T-cell (primary cell): Measurements from ENCODE around the gene TSPAN9. TPM values are rescaled to one million over a fixed set of nuclear protein-coding genes. Genes with fewer than 3 reads are reported as not detected.

Source experiments
- ATAC-seq, 4 experiments: fragments of 200-7000 bp in 3 of 4; fragments of 150-1000 bp in 1 of 4; cut with Tn5 transposase; replicated peaks in 1 of 4; 1 replicate in 3 of 4; 2 replicates in 1 of 4; pipeline ENCODE4 v1.10.0; 2021; ENCODE audit warnings: moderate library complexity in 3 of 4, mild to moderate bottlenecking in 2 of 4, moderate number of reproducible peaks in 1 of 4
- CTCF ChIA-PET, 2 donors: fragments of 300-600 bp; sonication (Branson Sonifier 250); formaldehyde crosslinking; loops; one replicate each; lab custom pipeline; 2022; ENCODE audit warnings: antibody characterized with exemption in 2 of 2; lab: Charles Lee
- POLR2A ChIA-PET, 2 donors: fragments of 300-600 bp; sonication (Branson Sonifier 250); formaldehyde crosslinking; loops; one replicate each; lab custom pipeline; 2022; ENCODE audit warnings: antibody characterized with exemption in 2 of 2; lab: Charles Lee
- DNase-seq, 35 experiments: peaks; one replicate each; pipeline versions ENCODE4 v3.0.0 to v3.0.0-alpha.2; 2013 to 2023
- H3K27ac ChIP-seq: one replicate; pipeline ENCODE4 v1.5.1; 2013; ENCODE audit warnings: low read length
- H3K27me3 ChIP-seq, 2 experiments: replicated peaks in 1 of 2; 1 replicate in 1 of 2; 2 replicates in 1 of 2; pipeline versions ENCODE4 v1.6.1 to v1.7.0; 2013; ENCODE audit warnings: low read length in 1 of 2, mixed read lengths in 1 of 2; ENCODE audit not compliant: control insufficient read depth in 2 of 2, insufficient read depth in 2 of 2; ENCODE audit errors: extremely low read depth in 1 of 2
- H3K36me3 ChIP-seq, 2 donors: 1 replicate in 1 of 2; 2 replicates in 1 of 2; pipeline versions ENCODE4 v1.6.1 to v1.7.0; 2013; ENCODE audit warnings: low read length in 1 of 2; ENCODE audit not compliant: control insufficient read depth in 2 of 2, insufficient read depth in 1 of 2; ENCODE audit errors: extremely low read depth in 1 of 2
- H3K4me1 ChIP-seq, 2 experiments: 1 replicate in 1 of 2; 2 replicates in 1 of 2; pipeline versions ENCODE4 v1.6.1 to v1.7.0; 2013; ENCODE audit warnings: low read length in 2 of 2, mixed read lengths in 1 of 2; ENCODE audit not compliant: insufficient read depth in 2 of 2, control insufficient read depth in 1 of 2; ENCODE audit errors: extremely low read depth in 1 of 2
- H3K4me3 ChIP-seq, 2 donors: 1 replicate in 1 of 2; 2 replicates in 1 of 2; pipeline versions ENCODE4 v1.5.1 to v1.7.0; 2013; ENCODE audit warnings: mild to moderate bottlenecking in 2 of 2, low read length in 1 of 2, moderate library complexity in 1 of 2; ENCODE audit not compliant: control insufficient read depth in 1 of 2; ENCODE audit errors: extremely low read depth in 1 of 2
- H3K9me3 ChIP-seq: 2 replicates; pipeline ENCODE4 v1.7.0; 2013
- H3K27ac Mint-ChIP-seq, 2 donors: one replicate each; pipeline ENCODE4 v1.8.0; 2020 to 2021; ENCODE audit warnings: mild to moderate bottlenecking in 2 of 2, mixed read lengths in 2 of 2
- H3K27me3 Mint-ChIP-seq, 2 donors: one replicate each; pipeline ENCODE4 v1.8.0; 2021 to 2022; ENCODE audit warnings: mixed read lengths in 2 of 2
- H3K36me3 Mint-ChIP-seq: one replicate; pipeline ENCODE4 v1.8.0; 2021; ENCODE audit warnings: mixed read lengths
- H3K4me1 Mint-ChIP-seq, 3 donors: one replicate each; pipeline ENCODE4 v1.8.0; 2020 to 2022; ENCODE audit warnings: mixed read lengths in 3 of 3, mild to moderate bottlenecking in 1 of 3
- H3K4me3 Mint-ChIP-seq, 3 donors: one replicate each; pipeline ENCODE4 v1.8.0; 2020 to 2022; ENCODE audit warnings: mild to moderate bottlenecking in 3 of 3, mixed read lengths in 3 of 3, moderate library complexity in 3 of 3
- H3K9me3 Mint-ChIP-seq, 3 donors: one replicate each; pipeline ENCODE4 v1.8.0; 2020 to 2022; ENCODE audit warnings: mixed read lengths in 3 of 3
- WGBS: methylation state at CpG from one replicate; pipeline ENCODE4 v1.1.5; 2013; ENCODE audit warnings: missing lambda C conversion rate; ENCODE audit not compliant: insufficient coverage; 5-methylcytosine and 5-hydroxymethylcytosine counted together
- total RNA-seq, 35 experiments: library from RNA in 6 of 35; stranded (reverse) in 6 of 35; fragments of 120-200 nt in 1 of 35; gene quantifications; one replicate each; pipeline versions ENCODE4 v1.2.1 to v1.2.4 and lab custom pipeline; 2013 to 2026

Gene TSPAN9
- total RNA-seq, 5 donors from 2014 or later (not counting 1 experiment from before 2014, with no cell fraction given) = 0.56 to 1.1 (median 0.70) TPM

- ATAC-seq (no peak), DNase-seq (no peak)
- Mint-ChIP-seq H3K4me1 (peaks cover 0 to 3% (median 3%) of the 10 kb centered on the region in 3 donors), H3K9me3 (no peaks in the 10 kb centered on the region), H3K36me3 (no peaks in the 10 kb centered on the region), H3K27ac (no peak overlapping the region), H3K4me3 (no peak overlapping the region), H3K27me3 (peaks cover 11 to 12% of the 10 kb centered on the region in 2 donors)
- POLR2A ChIA-PET = no interaction called here
- H3K27me3 ChIP-seq = peaks cover 0 to 43% of the 10 kb centered on the region in 2 experiments
- H3K36me3 ChIP-seq = no peaks in the 10 kb centered on the region
- no peak overlapping the region for H3K27ac ChIP-seq
- H3K9me3 ChIP-seq = no peaks in the 10 kb centered on the region
- H3K4me3 ChIP-seq = no peak overlapping the region
- peaks cover 0 to 6% of the 10 kb centered on the region in 2 experiments for H3K4me1 ChIP-seq
- 96% methylated on average over 5 of the region's 9 CpGs for WGBS
- CTCF ChIA-PET = interaction anchor here in 1 of 2 donors (0.7 kb wide), 1 partner anchor 1888 kb away, joined by 3 read pairs; no protein-coding TSS in a partner anchor
Observed at GRCh38 chr12:3272958-3273357, 195.8 kb downstream of the TSPAN9 start.

GRCh38 chr12:3273409-3273853, 196.3 kb downstream of the TSPAN9 start:
- Mint-ChIP-seq H3K4me3 (no peak overlapping the region), H3K36me3 (no peaks in the 10 kb centered on the region), H3K9me3 (no peaks in the 10 kb centered on the region), H3K27me3 (peaks cover 12 to 14% of the 10 kb centered on the region in 2 donors), H3K4me1 (peaks cover 0 to 3% (median 3%) of the 10 kb centered on the region in 3 donors), H3K27ac (no peak overlapping the region)
- ATAC-seq (no peak), DNase-seq (no peak)
- no peaks in the 10 kb centered on the region for H3K9me3 ChIP-seq
- peaks cover 0 to 46% of the 10 kb centered on the region in 2 experiments for H3K27me3 ChIP-seq
- POLR2A ChIA-PET = no interaction called here
- H3K4me3 ChIP-seq = no peak overlapping the region
- CTCF ChIA-PET = interaction anchor here in 1 of 2 donors (0.7 kb wide), 1 partner anchor 1889 kb away, joined by 3 read pairs; no protein-coding TSS in a partner anchor
- H3K27ac ChIP-seq = no peak overlapping the region
- 86% methylated on average over 5 of the region's 7 CpGs for WGBS
- no peaks in the 10 kb centered on the region for H3K36me3 ChIP-seq
- H3K4me1 ChIP-seq = peaks cover 0 to 6% of the 10 kb centered on the region in 2 experiments

- H3K4me1 ChIP-seq = peaks cover 0 to 6% of the 10 kb centered on the region in 2 experiments
- H3K4me3 ChIP-seq = no peak overlapping the region
- DNase-seq = no peak
- Mint-ChIP-seq H3K36me3 (no peaks in the 10 kb centered on the region), H3K4me3 (no peak overlapping the region), H3K27me3 (peaks cover 10 to 19% of the 10 kb centered on the region in 2 donors), H3K9me3 (no peaks in the 10 kb centered on the region), H3K27ac (no peak overlapping the region), H3K4me1 (peaks cover 3 to 9% (median 3%) of the 10 kb centered on the region in 3 donors)
- H3K9me3 ChIP-seq = no peaks in the 10 kb centered on the region
- 75% methylated on average over 13 of the region's 13 CpGs for WGBS
- no peak overlapping the region for H3K27ac ChIP-seq
- ChIA-PET CTCF (interaction anchor here (0.5 to 2.3 kb wide), 5 partner anchors 25 to 526 kb away, joined by 3 to 13 read pairs (median 5); no protein-coding TSS in a partner anchor), POLR2A (no interaction called here)
- H3K27me3 ChIP-seq = peaks cover 0 to 49% of the 10 kb centered on the region in 2 experiments
- ATAC-seq = no peak
- H3K36me3 ChIP-seq = no peaks in the 10 kb centered on the region
Observed at GRCh38 chr12:3274664-3275063, 197.5 kb downstream of the TSPAN9 start.

- WGBS = 31% methylated on average over 25 of the region's 29 CpGs
- Histone ChIP-seq H3K36me3 (no peaks in the 10 kb centered on the region), H3K27me3 (peaks cover 0 to 44% of the 10 kb centered on the region in 2 experiments), H3K4me3 (no peak overlapping the region), H3K27ac (no peak overlapping the region), H3K4me1 (peaks cover 0 to 6% of the 10 kb centered on the region in 2 experiments), H3K9me3 (no peaks in the 10 kb centered on the region)
- ATAC-seq (peak; percentile 52 to 71 (median 70)), DNase-seq (peak; percentile 10 to 77 (median 54))
- peaks cover 3 to 10% (median 3%) of the 10 kb centered on the region in 3 donors for H3K4me1 Mint-ChIP-seq
- no peak overlapping the region for H3K27ac Mint-ChIP-seq
- POLR2A ChIA-PET = no interaction called here
- H3K36me3 Mint-ChIP-seq = no peaks in the 10 kb centered on the region
- CTCF ChIA-PET = interaction anchor here (0.6 to 2.3 kb wide), 8 partner anchors 25 to 287 kb away, joined by 3 to 13 read pairs (median 4); no protein-coding TSS in a partner anchor
- peaks cover 8 to 15% of the 10 kb centered on the region in 2 donors for H3K27me3 Mint-ChIP-seq
- no peaks in the 10 kb centered on the region for H3K9me3 Mint-ChIP-seq
- no peak overlapping the region for H3K4me3 Mint-ChIP-seq
Observed at GRCh38 chr12:3275171-3276041, 198.2 kb downstream of the TSPAN9 start.

GRCh38 chr12:3276226-3276625, 199.0 kb downstream of the TSPAN9 start:
- Histone ChIP-seq H3K9me3 (no peaks in the 10 kb centered on the region), H3K27ac (no peak overlapping the region), H3K36me3 (no peaks in the 10 kb centered on the region), H3K4me3 (no peak overlapping the region), H3K27me3 (peaks cover 0 to 45% of the 10 kb centered on the region in 2 experiments), H3K4me1 (peaks cover 0 to 6% of the 10 kb centered on the region in 2 experiments)
- Mint-ChIP-seq H3K27me3 (peaks cover 10 to 15% of the 10 kb centered on the region in 2 donors), H3K4me1 (peaks cover 3 to 10% (median 3%) of the 10 kb centered on the region in 3 donors), H3K9me3 (no peaks in the 10 kb centered on the region), H3K4me3 (no peak overlapping the region), H3K36me3 (no peaks in the 10 kb centered on the region), H3K27ac (no peak overlapping the region)
- DNase-seq (no peak), ATAC-seq (no peak)
- CTCF ChIA-PET = interaction anchor here (0.5 to 2.3 kb wide), 4 partner anchors 141 to 528 kb away, joined by 4 to 13 read pairs (median 6); no protein-coding TSS in a partner anchor
- 85% methylated on average over 14 of the region's 14 CpGs for WGBS
- POLR2A ChIA-PET = no interaction called here

GRCh38 chr12:3277306-3277943, 200.2 kb downstream of the TSPAN9 start:
- POLR2A ChIA-PET = no interaction called here
- Histone ChIP-seq H3K9me3 (no peaks in the 10 kb centered on the region), H3K27me3 (peaks cover 0 to 45% of the 10 kb centered on the region in 2 experiments), H3K4me3 (no peak overlapping the region), H3K4me1 (peaks cover 0 to 6% of the 10 kb centered on the region in 2 experiments), H3K27ac (no peak overlapping the region), H3K36me3 (no peaks in the 10 kb centered on the region)
- Mint-ChIP-seq H3K4me1 (peaks cover 3 to 10% (median 3%) of the 10 kb centered on the region in 3 donors), H3K4me3 (no peak overlapping the region), H3K9me3 (no peaks in the 10 kb centered on the region), H3K27ac (no peak overlapping the region), H3K27me3 (peaks cover 8 to 15% of the 10 kb centered on the region in 2 donors), H3K36me3 (no peaks in the 10 kb centered on the region)
- CTCF ChIA-PET = no interaction called here
- DNase-seq (no peak), ATAC-seq (no peak)
- 91% methylated on average over 11 of the region's 18 CpGs for WGBS
